GM19397 (cell line): Measurements from ENCODE around the gene SYT17.
"Not testable (repeated sequence)": the region's sequence is repeated elsewhere in the genome, so short reads cannot be mapped to it uniquely, and the experiment has no call there.

Source experiments
- ATAC-seq: cut with Tn5 transposase; IDR thresholded peaks from one replicate; pipeline ENCODE4 v1.9.1; 2021; ENCODE audit warnings: mild to moderate bottlenecking, moderate library complexity; ENCODE audit not compliant: unreplicated experiment

Gene SYT17

DNA sequence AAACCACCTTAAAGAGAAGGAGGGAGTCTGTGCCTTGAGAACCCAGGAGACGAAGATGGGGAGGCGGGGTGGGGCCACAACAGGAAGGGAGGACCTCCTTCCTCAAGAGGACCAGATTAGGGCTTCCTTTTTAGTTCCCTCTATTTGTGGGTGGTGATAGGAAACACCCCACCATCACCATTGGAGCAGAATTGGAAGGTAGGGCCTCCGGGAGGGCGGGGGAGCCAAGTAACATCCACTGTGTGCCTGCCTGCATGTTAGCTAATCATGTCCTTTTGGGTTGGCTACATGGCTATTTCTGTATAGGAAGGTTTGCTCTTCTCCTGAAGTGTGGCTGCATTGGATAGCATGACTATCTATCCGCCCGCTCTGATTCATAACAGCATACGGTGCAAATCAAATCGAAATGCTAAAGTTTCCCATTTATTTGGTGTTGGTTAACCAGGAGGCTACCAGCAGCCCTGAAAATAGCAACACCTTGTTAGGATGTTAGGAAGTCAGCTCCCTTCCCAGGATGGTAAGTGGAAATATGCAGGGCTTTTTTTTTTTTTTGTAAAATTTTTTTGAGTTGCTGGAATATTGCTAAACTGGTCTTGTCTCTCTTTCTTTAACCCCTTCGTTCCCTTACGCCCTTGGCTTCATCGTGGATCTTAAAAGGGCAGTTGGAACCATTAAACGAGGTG is 4.2 kb downstream of the SYT17 start:
- ATAC-seq: no peak

GRCh38 chr16:19173059-19173458 is 5.0 kb downstream of the SYT17 start:
- no peak for ATAC-seq

DNA sequence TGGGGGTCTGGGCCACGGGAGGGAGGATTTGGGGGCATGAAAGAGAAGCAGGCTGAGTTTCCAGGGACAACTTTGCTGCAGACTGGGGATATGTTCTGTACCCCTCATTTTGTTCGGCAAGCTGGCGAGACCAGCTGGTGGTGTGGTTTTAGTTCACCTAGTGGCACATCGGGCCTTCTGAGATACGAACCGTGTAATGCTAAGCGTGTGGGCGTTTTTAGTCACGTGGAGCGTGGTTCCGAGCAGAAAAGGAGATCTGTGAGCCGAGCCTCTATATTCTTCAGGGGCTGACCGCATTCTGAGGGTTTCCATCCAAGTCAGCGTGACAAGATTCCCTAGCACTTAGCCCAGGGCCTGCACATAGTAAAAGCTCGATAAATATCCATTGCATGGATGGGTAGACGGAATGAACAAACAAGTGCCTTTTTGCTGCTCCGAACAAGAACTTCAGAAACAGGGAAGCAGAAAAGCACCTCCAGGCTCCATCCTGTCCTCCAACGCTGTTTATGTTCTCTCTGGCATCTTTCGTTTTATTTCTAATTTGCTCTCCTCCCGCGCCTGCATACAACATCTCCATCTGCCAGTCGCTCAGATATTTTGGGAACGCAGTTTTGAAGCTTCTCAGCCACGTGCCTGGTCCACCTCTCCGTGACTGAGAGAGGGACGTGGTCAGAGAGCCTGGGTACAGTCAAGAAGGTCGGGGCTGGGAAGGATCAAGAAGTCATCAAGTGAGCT is 5.8 kb downstream of the SYT17 start:
- ATAC-seq: no peak

DNA sequence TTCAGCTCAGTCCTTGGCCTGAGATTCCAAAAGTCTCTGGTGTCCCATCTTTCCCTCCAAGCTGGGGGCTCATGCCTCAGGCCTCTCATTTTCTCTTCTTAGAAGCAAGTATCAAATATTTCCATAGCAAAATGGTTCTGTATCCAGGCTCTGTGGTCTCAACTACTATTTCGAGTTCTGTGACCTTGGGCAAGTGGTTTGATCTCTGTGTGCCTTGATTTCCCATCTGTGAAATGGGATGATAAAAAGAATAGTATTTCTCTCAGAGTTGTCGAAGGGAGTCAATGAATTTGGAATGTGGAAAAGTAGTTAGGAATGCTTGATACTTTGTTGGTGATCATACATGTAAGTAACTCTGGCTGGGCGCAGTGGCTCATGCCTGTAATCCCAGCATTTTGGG is 6.4 kb downstream of the SYT17 start:
- ATAC-seq: no peak

DNA sequence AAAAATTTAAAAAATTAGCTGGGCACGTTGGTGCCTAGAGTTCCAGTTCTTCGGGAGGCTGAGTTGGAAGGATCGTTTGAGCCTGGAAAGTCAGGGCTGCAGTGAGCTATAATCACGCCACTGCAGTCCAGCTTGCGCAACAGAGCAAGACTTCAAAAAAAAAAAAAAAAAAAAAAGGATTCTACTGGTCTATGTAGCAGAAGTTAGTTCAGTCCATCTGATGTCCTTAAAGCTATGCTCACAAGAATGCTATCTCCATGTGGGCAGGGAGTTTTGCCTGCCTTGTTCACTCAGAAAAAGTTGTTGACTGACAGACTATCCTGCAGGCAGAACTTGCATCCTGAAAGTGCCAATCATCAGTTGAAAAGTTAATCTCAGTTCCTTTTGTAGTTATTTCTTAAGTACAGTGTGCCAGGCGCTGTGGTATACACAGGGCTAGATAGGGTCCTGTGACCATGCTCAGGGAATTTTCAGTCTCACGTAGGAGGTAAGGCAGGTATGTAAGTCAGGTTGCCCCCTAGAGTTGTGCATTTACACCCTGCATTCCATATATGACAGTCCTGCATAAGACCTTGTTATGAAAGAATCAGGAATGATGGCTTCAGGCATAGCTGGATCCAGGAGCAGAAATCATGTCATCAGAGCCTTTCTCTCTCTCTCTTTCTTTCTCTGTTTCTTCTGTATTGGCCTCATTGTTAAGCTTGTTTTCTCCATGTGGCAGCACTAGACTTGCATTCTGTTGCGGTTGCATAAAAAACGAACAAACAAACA is 7.6 kb downstream of the SYT17 start:
- no peak for ATAC-seq

DNA sequence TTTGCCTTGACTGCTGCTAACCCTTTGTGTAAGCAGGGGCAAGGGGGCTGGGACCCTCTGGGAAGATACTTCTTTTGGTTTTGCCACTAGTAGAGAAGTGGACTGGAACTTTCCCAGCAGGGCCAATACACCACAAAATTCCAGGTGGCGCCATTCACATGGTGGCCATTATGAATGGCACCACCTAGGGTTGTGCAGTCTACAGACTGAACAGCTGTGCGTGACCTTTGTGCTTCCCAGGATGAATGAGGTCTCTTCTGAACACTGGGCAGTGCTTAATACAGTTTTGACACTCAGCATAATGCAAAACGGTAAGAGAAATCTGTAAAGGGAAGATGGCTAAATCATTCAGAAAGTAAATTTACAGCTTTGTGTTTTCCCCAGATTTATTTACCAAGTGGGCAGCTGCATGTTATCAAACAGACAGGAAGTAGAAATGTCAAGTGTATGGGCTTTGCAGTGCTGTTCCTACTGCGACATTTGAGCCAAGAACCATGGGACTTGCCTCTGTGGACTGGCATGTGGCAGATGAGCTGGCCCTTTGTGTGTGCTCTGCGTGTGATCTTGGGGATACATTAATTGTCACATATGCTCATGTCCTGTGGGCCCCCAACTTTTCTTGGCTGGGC is 9.2 kb downstream of the SYT17 start:
- ATAC-seq: no peak

DNA sequence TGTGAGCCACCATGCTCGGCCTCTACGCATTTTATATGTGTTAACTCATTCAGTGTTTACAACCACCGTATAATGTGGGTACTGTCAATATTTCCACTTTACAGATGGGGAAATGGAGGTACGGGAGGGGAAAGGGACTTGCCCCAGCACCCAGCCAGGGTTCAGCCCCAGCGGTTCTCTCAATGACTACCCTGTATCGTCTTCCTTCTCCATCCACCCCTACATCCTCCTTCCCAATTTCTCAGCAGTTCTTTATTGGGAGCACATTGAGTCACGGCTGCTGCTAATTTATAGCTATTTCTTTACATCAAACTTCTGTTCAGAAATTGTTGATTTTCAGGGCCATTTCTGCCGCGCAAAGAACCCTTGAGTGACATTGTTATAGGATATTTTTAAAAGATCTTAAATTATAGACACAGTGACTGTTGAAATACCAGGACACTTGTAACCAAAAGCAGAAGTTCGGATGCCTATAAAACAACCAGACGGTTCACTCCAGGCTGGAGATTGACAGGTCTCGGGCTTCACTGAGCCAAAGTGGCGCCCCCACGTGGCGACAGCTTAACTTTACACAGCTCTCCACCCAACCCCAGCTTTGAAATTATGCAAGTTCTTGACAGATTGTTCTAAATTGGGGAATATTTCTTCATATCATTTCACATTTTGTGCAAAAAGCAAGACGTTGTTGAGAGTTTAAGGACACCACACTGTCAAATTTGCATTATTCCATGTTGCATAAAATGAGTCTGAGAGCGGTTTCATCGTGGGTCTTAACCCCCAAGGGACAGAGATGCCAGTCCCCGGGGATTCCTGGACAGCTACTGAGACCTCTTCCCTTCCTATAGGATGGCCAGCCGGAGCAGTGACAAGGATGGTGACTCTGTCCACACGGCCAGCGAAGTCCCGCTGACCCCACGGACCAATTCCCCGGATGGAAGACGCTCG is 11.8 kb downstream of the SYT17 start:
- no peak for ATAC-seq

DNA sequence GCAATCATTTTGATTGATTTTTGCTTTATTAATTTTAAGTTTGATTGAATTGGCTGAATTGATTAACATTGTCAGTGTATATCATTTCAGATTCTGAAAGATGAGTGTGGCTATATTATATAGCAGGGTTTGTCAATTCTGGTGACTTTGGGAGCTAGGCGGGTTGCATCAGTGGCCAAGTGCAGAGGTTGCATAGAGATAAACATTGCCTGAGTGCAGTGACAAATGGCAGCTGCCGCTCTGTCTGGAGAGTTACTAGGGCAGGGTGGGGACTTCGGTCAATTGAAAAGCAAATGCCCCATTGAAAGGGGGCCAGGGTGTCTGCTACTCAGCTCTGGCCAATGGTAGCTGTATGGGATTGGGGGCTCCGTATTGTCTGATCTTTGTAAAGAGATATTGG is 12.7 kb downstream of the SYT17 start:
- ATAC-seq: no peak

DNA sequence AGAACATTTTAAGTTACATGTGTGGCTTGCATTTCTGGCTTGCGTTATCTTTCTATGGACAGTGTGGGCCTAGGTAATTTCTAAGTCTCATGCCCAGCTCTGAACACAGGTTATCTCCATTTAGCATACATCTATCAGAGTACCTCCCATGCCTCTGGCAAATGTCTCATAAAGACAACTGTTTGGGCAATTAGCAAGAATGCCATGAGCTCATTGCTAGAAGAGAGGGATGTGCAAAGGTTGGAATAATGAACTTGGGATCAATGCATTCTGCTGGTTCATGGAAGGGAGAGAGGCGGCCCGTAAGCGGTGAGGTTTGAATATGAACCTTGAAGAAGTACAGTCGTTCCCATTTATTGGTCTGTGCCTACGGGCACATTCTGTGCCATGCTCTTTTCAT is 14.4 kb downstream of the SYT17 start:
- no peak for ATAC-seq

DNA sequence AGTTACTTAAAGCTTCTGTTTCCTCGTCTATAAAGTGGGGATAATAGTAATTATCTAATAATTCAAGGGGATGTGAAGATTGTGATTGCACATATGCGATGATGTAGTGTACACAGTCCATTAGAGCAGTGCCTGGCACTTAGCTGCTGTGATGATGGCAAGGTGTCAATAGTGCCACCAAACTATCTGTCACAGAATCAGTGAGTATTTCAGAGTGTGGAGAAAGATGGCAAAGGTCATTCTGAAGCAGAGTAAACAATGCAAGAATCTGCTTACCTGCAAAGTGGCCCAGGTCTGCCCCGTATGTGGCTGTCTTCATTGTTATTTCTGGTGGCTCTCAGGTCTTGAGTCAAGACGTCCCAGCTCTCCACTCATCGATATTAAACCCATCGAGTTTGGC is 15.1 kb downstream of the SYT17 start:
- no peak for ATAC-seq

DNA sequence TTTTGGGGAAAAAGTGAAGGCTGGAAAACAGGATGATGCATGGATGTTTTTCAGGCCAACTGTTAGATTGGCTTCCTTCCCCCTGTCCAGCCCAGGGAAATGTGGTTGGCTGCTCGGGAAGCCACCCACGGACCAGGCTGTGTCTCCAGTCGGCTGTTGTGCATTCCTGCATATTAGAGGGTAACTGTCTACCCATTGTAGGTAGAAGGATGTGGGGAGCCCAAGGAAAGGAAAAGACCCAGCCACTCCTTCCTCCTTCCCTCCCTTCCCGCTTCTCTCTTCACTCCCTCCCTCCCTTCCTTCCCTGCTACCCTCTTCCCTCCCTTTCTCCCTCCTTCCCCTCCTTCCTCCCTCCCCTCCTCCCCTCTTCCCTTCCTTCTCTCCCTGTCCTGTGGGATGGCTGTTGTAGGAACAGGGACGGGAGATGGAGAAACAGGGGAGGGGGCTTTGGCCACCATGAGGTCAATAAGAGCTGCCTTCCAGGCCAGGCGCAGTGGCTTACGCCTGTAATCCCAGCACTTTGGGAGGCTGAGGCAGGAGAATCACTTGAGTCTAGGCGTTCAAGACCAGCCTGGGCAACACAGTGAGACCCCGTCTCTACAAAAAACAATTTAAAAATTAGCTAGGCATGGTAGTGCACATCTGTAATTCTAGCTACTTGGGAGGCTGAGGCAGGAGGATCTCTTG is 16.9 kb downstream of the SYT17 start:
- ATAC-seq: no peak

DNA sequence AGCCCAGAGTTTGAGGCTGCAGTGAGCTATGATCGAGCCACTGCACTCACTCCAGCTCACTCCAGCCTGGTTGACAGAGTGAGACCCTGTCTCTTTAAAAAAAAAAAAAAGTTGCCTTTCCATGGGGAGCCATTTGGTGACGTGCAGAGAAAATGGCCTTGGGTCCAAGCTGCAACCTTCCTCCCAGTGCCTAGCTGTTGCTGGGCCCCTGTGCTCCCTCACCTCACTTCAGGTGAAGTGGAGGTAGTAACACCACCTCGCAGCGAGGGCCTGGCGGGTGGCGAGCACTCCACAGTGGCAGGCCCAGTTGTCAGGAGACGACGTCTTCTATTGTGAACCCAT is 17.4 kb downstream of the SYT17 start:
- ATAC-seq: no peak

DNA sequence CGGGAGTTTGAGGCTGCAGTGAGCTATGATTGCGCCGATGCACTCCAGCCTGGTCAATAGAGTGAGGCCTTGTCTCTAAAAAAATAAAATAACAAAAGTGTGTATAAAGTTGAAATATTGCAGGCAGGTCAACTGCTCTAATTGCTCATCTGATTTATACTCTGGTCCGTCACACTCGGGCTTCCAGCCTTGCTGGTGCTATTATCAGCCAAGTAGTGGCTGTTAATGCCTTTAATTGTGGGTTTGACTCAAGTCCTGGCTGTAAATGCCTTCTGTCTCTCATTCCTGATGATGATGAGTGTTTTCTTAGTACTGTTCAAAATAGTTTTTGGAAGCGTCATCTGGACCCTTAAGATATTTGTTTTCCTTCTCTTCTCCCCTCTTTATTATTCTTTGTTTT is 18.4 kb downstream of the SYT17 start:
- no peak for ATAC-seq

GRCh38 chr16:19187961-19188360 is 19.9 kb downstream of the SYT17 start:
- ATAC-seq: not testable (repeated sequence)

- ATAC-seq: no peak
Observed at GRCh38 chr16:19188406-19188805, 20.4 kb downstream of the SYT17 start.

DNA sequence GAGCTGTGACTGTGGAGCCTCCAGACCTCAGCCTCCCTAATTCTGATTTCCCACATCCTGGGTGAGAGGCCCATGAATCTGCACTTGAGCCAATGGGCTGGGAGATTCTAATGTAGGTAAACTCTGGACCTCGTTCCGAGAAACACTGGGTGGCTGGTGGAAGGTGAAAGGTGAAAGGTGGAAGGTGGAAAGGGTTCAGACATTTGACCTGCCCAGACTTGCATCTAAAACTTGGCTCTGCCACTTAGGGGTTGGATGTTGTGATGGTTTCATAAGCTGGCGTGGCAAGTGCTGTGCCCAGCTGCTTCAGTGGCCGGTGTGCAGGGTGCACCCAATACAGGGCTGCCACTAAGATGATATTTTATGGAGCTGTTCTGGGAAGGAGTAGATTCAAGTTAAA is 24.8 kb downstream of the SYT17 start:
- no peak for ATAC-seq

DNA sequence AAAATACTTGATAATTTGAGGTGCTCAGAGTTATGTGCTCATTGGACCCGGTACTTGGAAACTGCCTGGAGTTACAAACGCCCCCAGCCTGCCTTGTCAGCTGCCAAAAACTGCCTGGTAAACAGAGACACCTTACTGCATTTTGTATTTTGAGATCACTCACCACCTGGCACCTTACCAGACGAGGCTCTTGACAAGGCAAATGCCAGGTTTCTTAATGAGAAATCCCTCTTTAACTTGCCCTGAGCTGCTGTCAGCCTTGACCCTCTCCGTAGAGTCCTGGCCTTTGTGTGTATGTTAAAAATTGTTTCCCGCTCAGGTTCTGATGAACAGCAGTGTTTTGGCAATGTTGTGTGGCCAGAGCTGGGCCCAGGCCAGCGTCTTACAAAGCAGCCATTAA is 28.8 kb downstream of the SYT17 start:
- no peak for ATAC-seq

DNA sequence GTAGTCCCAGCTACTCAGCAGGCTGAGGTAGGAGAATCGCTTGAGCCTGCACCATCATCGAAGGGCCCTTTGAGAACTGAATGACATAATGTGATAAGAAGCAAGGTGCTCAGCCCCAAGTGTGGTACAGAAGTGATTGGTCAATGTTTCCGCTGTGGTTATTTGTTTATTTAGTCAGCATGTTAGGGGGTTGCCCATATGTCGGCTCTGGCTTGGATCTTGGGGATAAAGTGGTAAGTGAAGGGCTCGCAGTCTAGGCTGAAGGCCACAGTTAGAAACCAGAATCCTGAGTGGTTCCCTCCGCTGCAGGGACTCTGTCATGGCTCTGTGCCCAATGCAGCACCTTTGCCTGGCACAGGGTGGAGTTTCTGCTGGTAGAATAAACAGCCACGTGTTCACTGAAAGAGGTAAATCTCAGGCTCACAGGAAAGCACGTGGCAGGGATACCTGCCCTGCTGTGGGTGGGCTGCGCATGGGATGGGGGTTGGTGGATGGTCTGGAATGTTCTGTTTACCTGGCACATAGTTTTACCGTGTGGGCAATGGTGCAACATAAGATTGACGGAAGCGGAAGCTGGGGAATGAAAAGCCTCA is 35.4 kb downstream of the SYT17 start:
- no peak for ATAC-seq

DNA sequence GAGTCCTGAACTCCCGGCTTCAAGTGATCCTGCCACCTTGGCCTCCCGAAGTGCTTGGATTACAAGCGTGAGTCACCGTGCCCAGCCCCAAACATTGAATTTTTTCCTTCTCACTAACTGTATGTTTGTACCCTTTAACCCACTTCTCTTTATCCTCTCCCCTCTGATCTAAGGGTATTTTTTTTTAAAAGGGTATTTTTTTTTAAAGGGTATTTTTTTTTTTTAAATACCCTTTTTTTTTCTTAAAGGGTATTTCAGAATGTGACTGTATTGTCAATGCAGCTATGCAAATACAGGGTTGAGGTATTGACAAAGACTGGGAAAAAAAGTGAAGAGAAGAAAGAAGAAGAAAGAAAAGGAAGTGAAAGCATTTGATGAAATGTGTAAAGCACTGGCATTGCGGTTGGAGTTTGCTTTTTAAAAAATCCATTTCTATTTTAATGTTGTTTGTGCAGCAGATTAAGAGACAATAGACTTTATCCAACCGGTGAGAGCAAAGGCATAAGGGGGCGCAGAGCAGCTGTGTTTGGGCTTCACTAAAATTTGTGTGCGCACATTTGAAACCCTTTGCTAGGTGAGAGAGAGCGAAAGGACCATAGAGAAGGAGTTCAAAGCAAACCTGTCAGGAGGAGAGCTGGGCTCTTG is 42.4 kb downstream of the SYT17 start:
- ATAC-seq: peak; percentile 62
